SK-N-SH (cell line): ENCODE measurements around the gene PHC2. TPM values are rescaled to one million over a fixed set of nuclear protein-coding genes. Genes with fewer than 3 reads are reported as not detected.

Source experiments
- CTCF ChIA-PET: fragments of 300-600, 350-600 bp; formaldehyde crosslinking; extraction: SDS; loops from one replicate; lab custom pipeline; 2021; lab: Yijun Ruan, JAX
- POLR2A ChIA-PET: fragments of 350-600 bp; sonication (Branson Sonifier 250); formaldehyde crosslinking; extraction: SDS; loops from one replicate; lab custom pipeline; 2020; ENCODE audit warnings: antibody characterized with exemption, inconsistent platforms; lab: Yijun Ruan, JAX
- DNase-seq: peaks from one replicate; pipeline ENCODE4 v3.0.0; 2012
- H2AFZ ChIP-seq: fragments of 200-600 bp; sonication (generic); 2 replicates; pipeline ENCODE4 v1.8.1; 2016; ENCODE audit warnings: antibody characterized with exemption, mild to moderate bottlenecking, low read depth
- H3F3A ChIP-seq: fragments of 200-600 bp; sonication (generic); replicated peaks from 2 replicates; pipeline ENCODE3; 2016; ENCODE audit warnings: antibody characterized with exemption, mild to moderate bottlenecking; ENCODE audit not compliant: insufficient read depth
- H3K27ac ChIP-seq, 2 experiments: fragments of 200-500 bp in 1 of 2; fragments of 200-600 bp in 1 of 2; sonication (Bioruptor generic) in 1 of 2; sonication (generic), shearing (Covaris generic) in 1 of 2; 2 replicates each; pipeline versions ENCODE4 v1.5.1 to v1.6.1; 2014 to 2016; ENCODE audit warnings: low read depth in 2 of 2, inconsistent platforms in 1 of 2, low read length in 1 of 2, mild to moderate bottlenecking in 1 of 2, mixed read lengths in 1 of 2
- H3K27me3 ChIP-seq: fragments of 200-600 bp; sonication (generic), shearing (Covaris generic); 2 replicates; pipeline ENCODE4 v1.6.1; 2016; ENCODE audit warnings: mixed run types; ENCODE audit not compliant: insufficient read depth
- H3K36me3 ChIP-seq, 2 experiments: fragments of 200-500 bp in 1 of 2; fragments of 200-600 bp in 1 of 2; sonication (Bioruptor generic) in 1 of 2; sonication (generic) in 1 of 2; replicated peaks in 1 of 2; 2 replicates each; pipeline versions ENCODE3 to v1.5.1; 2014 to 2016; ENCODE audit warnings: low read length in 1 of 2, mild to moderate bottlenecking in 1 of 2; ENCODE audit not compliant: insufficient read depth in 2 of 2, control insufficient read depth in 1 of 2
- H3K4me1 ChIP-seq, 2 experiments: fragments of 200-500 bp in 1 of 2; fragments of 200-600 bp in 1 of 2; sonication (Bioruptor generic) in 1 of 2; sonication (generic), shearing (Covaris generic) in 1 of 2; 2 replicates each; pipeline versions ENCODE4 v1.5.1 to v1.6.1; 2014 to 2016; ENCODE audit warnings: low read depth in 1 of 2, low read length in 1 of 2, mixed run types in 1 of 2; ENCODE audit not compliant: insufficient read depth in 2 of 2, control insufficient read depth in 1 of 2
- H3K4me2 ChIP-seq: fragments of 200-600 bp; sonication (generic), shearing (Covaris generic); 2 replicates; pipeline ENCODE4 v1.6.1; 2017; ENCODE audit warnings: mixed run types
- H3K4me3 ChIP-seq, 2 experiments: fragments of 200-500 bp in 1 of 2; fragments of 200-600 bp in 1 of 2; sonication (Bioruptor generic) in 1 of 2; sonication (generic), shearing (Covaris generic) in 1 of 2; 2 replicates each; pipeline versions ENCODE4 v1.5.1 to v1.8.1; 2014 to 2016; ENCODE audit warnings: low read depth in 2 of 2, inconsistent platforms in 1 of 2, low read length in 1 of 2, mild to moderate bottlenecking in 1 of 2, mixed read lengths in 1 of 2, moderate library complexity in 1 of 2
- H3K79me2 ChIP-seq: fragments of 200-600 bp; sonication (generic); 2 replicates; pipeline ENCODE4 v1.8.1; 2017; ENCODE audit warnings: mild to moderate bottlenecking; ENCODE audit not compliant: insufficient read depth
- H3K9ac ChIP-seq: fragments of 200-600 bp; sonication (generic); 2 replicates; pipeline ENCODE4 v1.6.1; 2017; ENCODE audit warnings: mixed run types
- H3K9me2 ChIP-seq: fragments of 200-600 bp; sonication (generic); 2 replicates; pipeline ENCODE4 v1.6.1; 2017; ENCODE audit warnings: mixed run types
- H3K9me3 ChIP-seq: fragments of 200-600 bp; sonication (generic); 2 replicates; pipeline ENCODE4 v1.6.1; 2017; ENCODE audit warnings: mixed run types, mild to moderate bottlenecking, moderate library complexity
- H4K20me1 ChIP-seq: fragments of 200-600 bp; sonication (generic); 2 replicates; pipeline ENCODE4 v1.6.1; 2017; ENCODE audit warnings: mild to moderate bottlenecking, mixed run types; ENCODE audit not compliant: insufficient read depth
- CHD2 ChIP-seq: fragments of 150-350 bp; IDR thresholded peaks from 2 replicates; pipeline ENCODE4 v1.6.1; 2018; ENCODE audit warnings: low read length; ENCODE audit not compliant: partially characterized antibody
- CTCF ChIP-seq: fragments of 200-600 bp; sonication (generic); IDR thresholded peaks from 2 replicates; pipeline ENCODE4 v1.6.1; 2017; ENCODE audit warnings: antibody characterized with exemption, mild to moderate bottlenecking, moderate library complexity
- EP300 ChIP-seq, 2 experiments: IDR thresholded peaks; 2 replicates each; pipeline versions ENCODE4 v1.4.0 to v1.6.1; 2012; ENCODE audit warnings: borderline replicate concordance in 1 of 2, low read depth in 1 of 2, low read length in 1 of 2
- FOXJ3 ChIP-seq: sonication (generic); formaldehyde crosslinking; IDR thresholded peaks from 2 replicates; pipeline ENCODE4 v1.5.1; 2020; ENCODE audit warnings: mild to moderate bottlenecking, missing genetic modification reagents
- FOXM1 ChIP-seq: IDR thresholded peaks from 2 replicates; pipeline ENCODE4 v1.4.0; 2012; ENCODE audit warnings: low read depth, mild to moderate bottlenecking
- GABPA ChIP-seq: IDR thresholded peaks from 2 replicates; pipeline ENCODE4 v1.4.0; 2012; ENCODE audit warnings: low read depth, mild to moderate bottlenecking
- JUND ChIP-seq: IDR thresholded peaks from 2 replicates; pipeline ENCODE4 v1.4.0; 2012
- MEF2A ChIP-seq: IDR thresholded peaks from 2 replicates; pipeline ENCODE4 v1.4.0; 2012; ENCODE audit warnings: low read depth, borderline replicate concordance
- NFIC ChIP-seq: IDR thresholded peaks from 2 replicates; pipeline ENCODE4 v1.4.0; 2012; ENCODE audit warnings: borderline replicate concordance
- POLR2AphosphoS5 ChIP-seq: IDR thresholded peaks from 2 replicates; pipeline ENCODE4 v1.6.1; 2012; ENCODE audit warnings: low read depth, low read length
- RAD21 ChIP-seq: IDR thresholded peaks from 2 replicates; pipeline ENCODE4 v1.6.1; 2012; ENCODE audit warnings: mild to moderate bottlenecking, low read length
- SIN3A ChIP-seq: IDR thresholded peaks from 2 replicates; pipeline ENCODE4 v1.6.1; 2012; ENCODE audit warnings: low read depth, mild to moderate bottlenecking, low read length, moderate library complexity, borderline replicate concordance
- USF2 ChIP-seq: fragments of 150-350 bp; IDR thresholded peaks from 2 replicates; pipeline ENCODE4 v1.6.1; 2017; ENCODE audit warnings: antibody characterized with exemption, low read length, low read depth, borderline replicate concordance
- WGBS: methylation state at CpG from one replicate; pipeline ENCODE4 v1.1.6; 2017; ENCODE audit warnings: low lambda C conversion rate; 5-methylcytosine and 5-hydroxymethylcytosine counted together
- polyA plus RNA-seq, 3 experiments: library from polyadenylated mRNA; depleted of rRNA; stranded (reverse); fragments of >200 nt; gene quantifications; 2 replicates each; pipeline ENCODE4 v1.2.3, GENCODE V29; 2012

Gene PHC2
- polyA plus RNA-seq, 1 of the 3 experiments (the other 2 are of a cell fraction): 98.7 TPM

- Histone ChIP-seq H3K9me2 (no peaks in the 10 kb centered on the region), H3K4me3 (no peak overlapping the region), H3K4me1 (peaks cover 2 to 12% of the 10 kb centered on the region in 2 experiments; a peak in 3 of 4 replicates), H3K9ac (no peak overlapping the region), H3F3A (peaks cover 53% of the 10 kb centered on the region), H3K79me2 (peaks cover 24% of the 10 kb centered on the region), H4K20me1 (peaks cover 62% of the 10 kb centered on the region), H3K36me3 (peaks cover 78 to 80% of the 10 kb centered on the region in 2 experiments), H3K27ac (no peak overlapping the region; a peak in 1 of 4 replicates), H3K4me2 (no peak overlapping the region), H2AFZ (no peak overlapping the region), H3K27me3 (no peaks in the 10 kb centered on the region), H3K9me3 (no peaks in the 10 kb centered on the region)
- WGBS: 92% methylated on average over 17 of the region's 22 CpGs
- TF ChIP-seq JUND (no peak), NFIC (no peak), RAD21 (no peak), CTCF (no peak), POLR2AphosphoS5 (no peak), MEF2A (no peak), FOXM1 (no peak), USF2 (no peak), FOXJ3 (CRISPR knock-in tag) (no peak), SIN3A (no peak), GABPA (no peak), CHD2 (no peak), EP300 (IDR thresholded peaks at IDR 0.05; ENCODE audit: borderline replicate concordance in 1 of 2, low read depth in 1 of 2, low read length in 1 of 2) (no peak)
- no peak for DNase-seq
- CTCF ChIA-PET: interaction anchor here (2.3 kb wide), 1 partner anchor 26 kb away, joined by 7 read pairs; no protein-coding TSS in a partner anchor
- POLR2A ChIA-PET: no interaction called here
Observed at GRCh38 chr1:33324677-33325575, 106.0 kb downstream of the PHC2 start.
